ENCODE data around the gene MAP7. TPM values are rescaled to one million over a fixed set of nuclear protein-coding genes. Genes with fewer than 3 reads are reported as not detected.

MAP7 gene
- total and polyA plus RNA-seq, 9 of the 15 experiments (the other 6 are each of a cell fraction or from before 2014, with no cell fraction given): 0.76 to 7.7 (median 3.9) TPM

- Histone ChIP-seq H3K4me1 (replicated peaks in 1 of 2; ENCODE audit: control insufficient read depth in 2 of 2, insufficient read depth in 2 of 2, low read length in 2 of 2) (peaks cover 4 to 28% of the 10 kb centered on the region in 2 experiments), H3K9me3 (replicated peaks; ENCODE audit: control insufficient read depth, insufficient read depth, low read depth, low read length) (no peaks in the 10 kb centered on the region), H3K9ac (ENCODE audit: insufficient read depth in 1 of 2, low read depth in 2 of 2, low read length in 2 of 2) (no peak overlapping the region), H3K79me2 (ENCODE audit: control insufficient read depth, insufficient read depth, low read length) (no peaks in the 10 kb centered on the region), H3K27ac (ENCODE audit: extremely low read depth, low read depth, low read length) (no peak overlapping the region), H2AFZ (ENCODE audit: low read depth, low read length) (no peak overlapping the region), H3K9me1 (ENCODE audit: control insufficient read depth, insufficient read depth, low read length) (no peaks in the 10 kb centered on the region), H3K27me3 (ENCODE audit: control insufficient read depth in 2 of 2, insufficient read depth in 2 of 2, low read length in 2 of 2) (no peaks in the 10 kb centered on the region; a peak in 1 of 5 replicates), H3K4me2 (ENCODE audit: insufficient read depth, low read length) (no peak overlapping the region; the same call in 1 of the 2 replicates), H3K36me3 (ENCODE audit: control insufficient read depth, insufficient read depth, low read length) (no peaks in the 10 kb centered on the region), H3K4me3 (no peak overlapping the region), H4K20me1 (replicated peaks; ENCODE audit: control insufficient read depth, insufficient read depth, low read length) (no peaks in the 10 kb centered on the region)
- intact Hi-C loops (cut with micrococcal nuclease): no loop called here
- 0% methylated on average over 3 of the region's 3 CpGs for WGBS (ENCODE audit: insufficient coverage, low coverage, missing lambda C conversion rate)
- DNase-seq (ENCODE audit: extremely low read depth in 1 of 4, low spot score in 3 of 4): peak in 2 of 4 experiments; percentile 55 to 80
- ChIA-PET CTCF (ENCODE audit: low intra/inter-chr PET ratio) (no interaction called here), POLR2A (interaction anchor here (1.2 to 2.3 kb wide), 2 partner anchors 17 to 372 kb away, joined by 3 to 8 read pairs; partner anchors contain the start of gene MAP3K5)
- no TSS peak for BruUV-seq (replicated peaks)
- peak; percentile 23 for FAIRE-seq
- in situ Hi-C loops (cut with MboI): no loop called here
- ATAC-seq: peak; percentile 68
- TF ChIP-seq ARID1B (IDR thresholded peaks at IDR 0.05): peak; percentile 79
- TF ChIP-seq NCOA4 (IDR thresholded peaks at IDR 0.05; ENCODE audit: partially characterized antibody): no peak
- TF ChIP-seq TAL1 (IDR thresholded peaks at IDR 0.05): peak; percentile 20; the same call in 1 of the 2 replicates
- peak; percentile 61 for TF ChIP-seq NCOR1 (IDR thresholded peaks at IDR 0.05)
- TF ChIP-seq TCF7L2 (IDR thresholded peaks at IDR 0.05; ENCODE audit: low read depth, low read length): no peak
- peak; percentile 7 for TF ChIP-seq DACH1 (IDR thresholded peaks at IDR 0.05; ENCODE audit: partially characterized antibody)
- no peak for TF ChIP-seq ZSCAN29 (IDR thresholded peaks at IDR 0.05)
- TF ChIP-seq SRSF3 (IDR thresholded peaks at IDR 0.05; ENCODE audit: insufficient read depth, low read length): no peak
- peak; percentile 28; the same call in 1 of the 2 replicates for TF ChIP-seq JUND (IDR thresholded peaks at IDR 0.05; ENCODE audit: borderline replicate concordance, low read depth, low read length)
- TF ChIP-seq JUND (tag; IDR thresholded peaks at IDR 0.05; ENCODE audit: borderline replicate concordance, low read depth, low read length): peak; percentile 44; the same call in 1 of the 3 replicates
- no peak for TF ChIP-seq ZC3H11A (IDR thresholded peaks at IDR 0.05; ENCODE audit: low read depth, low read length)
- TF ChIP-seq CXXC5 (CRISPR knock-in tag; IDR thresholded peaks at IDR 0.05): peak; percentile 64
- TF ChIP-seq CBFA2T3 (IDR thresholded peaks at IDR 0.05): peak; percentile 71
- TF ChIP-seq, protein P1, sequence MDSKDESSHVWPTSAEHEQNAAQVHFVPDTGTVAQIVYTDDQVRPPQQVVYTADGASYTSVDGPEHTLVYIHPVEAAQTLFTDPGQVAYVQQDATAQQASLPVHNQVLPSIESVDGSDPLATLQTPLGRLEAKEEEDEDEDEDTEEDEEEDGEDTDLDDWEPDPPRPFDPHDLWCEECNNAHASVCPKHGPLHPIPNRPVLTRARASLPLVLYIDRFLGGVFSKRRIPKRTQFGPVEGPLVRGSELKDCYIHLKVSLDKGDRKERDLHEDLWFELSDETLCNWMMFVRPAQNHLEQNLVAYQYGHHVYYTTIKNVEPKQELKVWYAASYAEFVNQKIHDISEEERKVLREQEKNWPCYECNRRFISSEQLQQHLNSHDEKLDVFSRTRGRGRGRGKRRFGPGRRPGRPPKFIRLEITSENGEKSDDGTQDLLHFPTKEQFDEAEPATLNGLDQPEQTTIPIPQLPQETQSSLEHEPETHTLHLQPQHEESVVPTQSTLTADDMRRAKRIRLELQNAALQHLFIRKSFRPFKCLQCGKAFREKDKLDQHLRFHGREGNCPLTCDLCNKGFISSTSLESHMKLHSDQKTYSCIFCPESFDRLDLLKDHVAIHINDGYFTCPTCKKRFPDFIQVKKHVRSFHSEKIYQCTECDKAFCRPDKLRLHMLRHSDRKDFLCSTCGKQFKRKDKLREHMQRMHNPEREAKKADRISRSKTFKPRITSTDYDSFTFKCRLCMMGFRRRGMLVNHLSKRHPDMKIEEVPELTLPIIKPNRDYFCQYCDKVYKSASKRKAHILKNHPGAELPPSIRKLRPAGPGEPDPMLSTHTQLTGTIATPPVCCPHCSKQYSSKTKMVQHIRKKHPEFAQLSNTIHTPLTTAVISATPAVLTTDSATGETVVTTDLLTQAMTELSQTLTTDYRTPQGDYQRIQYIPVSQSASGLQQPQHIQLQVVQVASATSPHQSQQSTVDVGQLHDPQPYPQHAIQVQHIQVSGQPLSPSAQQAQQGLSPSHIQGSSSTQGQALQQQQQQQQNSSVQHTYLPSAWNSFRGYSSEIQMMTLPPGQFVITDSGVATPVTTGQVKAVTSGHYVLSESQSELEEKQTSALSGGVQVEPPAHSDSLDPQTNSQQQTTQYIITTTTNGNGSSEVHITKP (IDR thresholded peaks at IDR 0.05; ENCODE audit: partially characterized antibody): no peak
- TF ChIP-seq PKNOX1 (IDR thresholded peaks at IDR 0.05): peak; percentile 12; the same call in 1 of the 2 replicates
- TF ChIP-seq ZNF695 (CRISPR knock-in tag; IDR thresholded peaks at IDR 0.05): no peak
- TF ChIP-seq TCF3 (CRISPR knock-in tag; IDR thresholded peaks at IDR 0.05): peak; percentile 83
- 0 out of 4 replicates have a peak, but pooled peaks of 1 of the 2 experiments have one; percentile 25 for TF ChIP-seq KDM1A (IDR thresholded peaks at IDR 0.05)
- no peak for TF ChIP-seq CHCHD3 (CRISPR knock-in tag; IDR thresholded peaks at IDR 0.05)
- TF ChIP-seq RNF2 (IDR thresholded peaks at IDR 0.05): no peak
- TF ChIP-seq ESRRA (IDR thresholded peaks at IDR 0.05; ENCODE audit: borderline replicate concordance, low read depth): no peak
Observed at GRCh38 chr6:136420853-136421252, 129.4 kb downstream of the MAP7 start.
